CD14-positive monocyte (primary cell): Measurements from ENCODE around the gene NFE2L1. TPM values are rescaled to one million over a fixed set of nuclear protein-coding genes. Genes with fewer than 3 reads are reported as not detected.

Source experiments
- DNase-seq, 3 donors: peaks; one replicate each; pipeline ENCODE4 v3.0.0-alpha.2; 2011 to 2022
- H2AFZ ChIP-seq: 2 replicates; pipeline ENCODE4 v1.6.0; 2012; ENCODE audit warnings: mild to moderate bottlenecking, low read depth, low read length, inconsistent platforms; ENCODE audit not compliant: insufficient read depth, poor library complexity, severe bottlenecking
- H3K27ac ChIP-seq, 2 donors: 1 replicate in 1 of 2; 2 replicates in 1 of 2; pipeline ENCODE4 v1.5.1; 2012 to 2013; ENCODE audit warnings: low read length in 2 of 2, control low read depth in 1 of 2, inconsistent platforms in 1 of 2, low read depth in 1 of 2, mild to moderate bottlenecking in 1 of 2
- H3K27me3 ChIP-seq, 2 donors: one replicate each; pipeline versions ENCODE4 v1.6.0 to v1.6.1; 2011 to 2013; ENCODE audit warnings: low read length in 2 of 2; ENCODE audit not compliant: control insufficient read depth in 2 of 2, insufficient read depth in 2 of 2
- H3K36me3 ChIP-seq, 2 donors: replicated peaks in 1 of 2; 1 replicate in 1 of 2; 2 replicates in 1 of 2; pipeline versions ENCODE4 v1.5.1 to v1.6.1; 2012 to 2013; ENCODE audit warnings: low read length in 2 of 2, control low read depth in 1 of 2, inconsistent platforms in 1 of 2, mild to moderate bottlenecking in 1 of 2; ENCODE audit not compliant: insufficient read depth in 2 of 2, control insufficient read depth in 1 of 2
- H3K4me1 ChIP-seq, 2 donors: 1 replicate in 1 of 2; 2 replicates in 1 of 2; pipeline versions ENCODE4 v1.5.1 to v1.6.1; 2012 to 2013; ENCODE audit warnings: low read length in 2 of 2, control low read depth in 1 of 2, inconsistent platforms in 1 of 2, mild to moderate bottlenecking in 1 of 2, moderate library complexity in 1 of 2; ENCODE audit not compliant: insufficient read depth in 2 of 2, control insufficient read depth in 1 of 2
- H3K4me2 ChIP-seq: replicated peaks from 2 replicates; pipeline ENCODE3; 2012; ENCODE audit warnings: low read length, moderate library complexity, mild to moderate bottlenecking; ENCODE audit not compliant: poor library complexity, severe bottlenecking; ENCODE audit errors: extremely low read depth
- H3K4me3 ChIP-seq, 3 experiments: fragments of 200-600 bp in 1 of 3; sonication (generic) in 1 of 3; replicated peaks in 1 of 3; 1 replicate in 2 of 3; 2 replicates in 1 of 3; pipeline ENCODE4 v1.5.1; 2011 to 2013; ENCODE audit warnings: low read length in 3 of 3, mild to moderate bottlenecking in 3 of 3, control low read depth in 2 of 3, low read depth in 2 of 3, inconsistent platforms in 1 of 3, moderate library complexity in 1 of 3
- H3K79me2 ChIP-seq: 2 replicates; pipeline ENCODE4 v1.6.0; 2012; ENCODE audit warnings: mild to moderate bottlenecking, control low read depth, inconsistent platforms, low read length, moderate library complexity; ENCODE audit not compliant: insufficient read depth
- H3K9ac ChIP-seq: 2 replicates; pipeline ENCODE4 v1.6.0; 2017; ENCODE audit warnings: low read length, mild to moderate bottlenecking; ENCODE audit not compliant: insufficient read depth, poor library complexity, severe bottlenecking
- H3K9me3 ChIP-seq, 2 donors: replicated peaks in 1 of 2; 1 replicate in 1 of 2; 2 replicates in 1 of 2; pipeline versions ENCODE4 v1.5.1 to v1.6.1; 2012 to 2013; ENCODE audit warnings: low read length in 2 of 2, control low read depth in 1 of 2; ENCODE audit not compliant: control insufficient read depth in 1 of 2, insufficient read depth in 1 of 2
- H4K20me1 ChIP-seq: 2 replicates; pipeline ENCODE4 v1.6.0; 2012; ENCODE audit warnings: mild to moderate bottlenecking, low read length, control low read depth, moderate library complexity; ENCODE audit not compliant: insufficient read depth
- H3K27ac Mint-ChIP-seq, 7 donors: one replicate each; pipeline ENCODE4 v1.8.0; 2020; ENCODE audit warnings: mild to moderate bottlenecking in 7 of 7, mixed read lengths in 7 of 7, moderate library complexity in 6 of 7, inconsistent platforms in 2 of 7
- H3K27me3 Mint-ChIP-seq, 3 donors: one replicate each; pipeline ENCODE4 v1.8.0; 2021 to 2022; ENCODE audit warnings: low read depth in 3 of 3, mild to moderate bottlenecking in 3 of 3, mixed read lengths in 3 of 3, moderate library complexity in 3 of 3, inconsistent platforms in 1 of 3
- H3K36me3 Mint-ChIP-seq, 2 donors: one replicate each; pipeline ENCODE4 v1.8.0; 2020; ENCODE audit warnings: mixed read lengths in 2 of 2, inconsistent platforms in 1 of 2, mild to moderate bottlenecking in 1 of 2
- H3K4me1 Mint-ChIP-seq: one replicate; pipeline ENCODE4 v1.8.0; 2020; ENCODE audit warnings: mild to moderate bottlenecking, mixed read lengths
- H3K4me3 Mint-ChIP-seq, 2 donors: one replicate each; pipeline ENCODE4 v1.8.0; 2020; ENCODE audit warnings: mild to moderate bottlenecking in 2 of 2, mixed read lengths in 2 of 2, moderate library complexity in 1 of 2
- H3K9me3 Mint-ChIP-seq, 7 donors: one replicate each; pipeline ENCODE4 v1.8.0; 2020 to 2022; ENCODE audit warnings: mixed read lengths in 7 of 7, mild to moderate bottlenecking in 6 of 7, moderate library complexity in 6 of 7, inconsistent platforms in 2 of 7
- WGBS: methylation state at CpG from one replicate; pipeline ENCODE4 v1.1.5; 2013; ENCODE audit warnings: missing lambda C conversion rate; ENCODE audit not compliant: insufficient coverage; 5-methylcytosine and 5-hydroxymethylcytosine counted together
- intact Hi-C, 2 donors: fragments of 100-400 bp; cut with micrococcal nuclease; formaldehyde crosslinking; loops; one replicate each; pipeline versions ENCODE4 v1.15.0 to v1.15.1; 2023
- polyA plus RNA-seq, 3 donors: library from polyadenylated mRNA; depleted of rRNA in 1 of 3; unstranded in 2 of 3; stranded (reverse) in 1 of 3; fragments of 300-500 nt in 2 of 3; fragments of >200 nt in 1 of 3; fragmentation: Illumina TruSeq in 2 of 3; gene quantifications; 1 replicate in 2 of 3; 2 replicates in 1 of 3; pipeline ENCODE4 v1.2.3, GENCODE V29; 2012 to 2021
- TF ChIP-seq, protein P1 (sequence below): fragments of 200-600 bp; IDR thresholded peaks from one replicate; pipeline ENCODE4 v1.8.0; 2022; ENCODE audit warnings: antibody characterized with exemption, mild to moderate bottlenecking

NFE2L1 gene
- polyA plus RNA-seq, 3 donors: 2.8 to 27.0 (median 7.1) TPM

DNA sequence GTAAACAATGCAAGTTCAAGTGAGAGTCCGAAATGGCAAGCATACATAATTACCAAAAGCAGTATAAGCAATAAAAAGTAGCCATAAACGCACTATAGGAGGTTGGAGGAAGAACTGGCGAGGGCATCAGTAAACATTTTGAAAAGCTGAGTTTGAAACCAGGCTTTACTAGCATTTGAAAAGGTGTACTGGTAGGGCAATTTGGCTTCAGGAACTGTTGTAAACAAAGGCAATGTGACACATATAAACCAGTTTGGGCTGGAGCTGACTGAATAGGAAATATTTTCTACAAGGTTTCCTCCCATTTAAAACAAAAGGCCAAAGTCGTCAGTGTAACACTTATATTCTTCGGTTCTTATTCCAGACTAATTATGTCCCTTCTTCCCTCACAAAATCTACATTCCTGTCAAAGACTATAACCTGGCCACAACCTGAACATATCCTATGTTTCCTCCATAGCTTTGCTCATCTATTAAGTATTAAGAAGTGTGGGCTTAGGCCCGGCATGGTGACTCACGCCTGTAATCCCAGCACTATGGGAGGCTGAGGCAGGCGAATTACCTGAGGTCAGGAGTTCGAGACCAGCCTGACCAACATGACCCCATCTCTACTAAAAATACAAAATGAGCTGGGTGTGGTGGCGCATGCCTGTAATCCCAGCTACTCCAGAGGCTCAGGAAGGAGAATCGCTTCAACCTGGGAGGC is 45.3 kb downstream of the NFE2L1 start:
- Mint-ChIP-seq H3K27me3 (peaks cover 0 to 3% (median 0%) of the 10 kb centered on the region in 3 donors), H3K4me3 (no peak overlapping the region), H3K4me1 (peaks cover 10% of the 10 kb centered on the region), H3K36me3 (peaks cover 18 to 49% of the 10 kb centered on the region in 2 donors), H3K27ac (no peak overlapping the region), H3K9me3 (peaks cover 0 to 1% (median 0%) of the 10 kb centered on the region in 7 donors)
- Histone ChIP-seq H3K79me2 (peaks cover 77% of the 10 kb centered on the region), H3K36me3 (peaks cover 2 to 24% of the 10 kb centered on the region in 2 donors), H4K20me1 (peaks cover 37% of the 10 kb centered on the region), H3K9me3 (no peaks in the 10 kb centered on the region), H3K27me3 (no peaks in the 10 kb centered on the region), H3K4me3 (no peak overlapping the region), H3K9ac (no peak overlapping the region), H3K4me2 (no peak overlapping the region), H3K4me1 (no peaks in the 10 kb centered on the region), H2AFZ (no peak overlapping the region), H3K27ac (no peak overlapping the region)
- DNase-seq: no peak
- TF ChIP-seq, protein P1, sequence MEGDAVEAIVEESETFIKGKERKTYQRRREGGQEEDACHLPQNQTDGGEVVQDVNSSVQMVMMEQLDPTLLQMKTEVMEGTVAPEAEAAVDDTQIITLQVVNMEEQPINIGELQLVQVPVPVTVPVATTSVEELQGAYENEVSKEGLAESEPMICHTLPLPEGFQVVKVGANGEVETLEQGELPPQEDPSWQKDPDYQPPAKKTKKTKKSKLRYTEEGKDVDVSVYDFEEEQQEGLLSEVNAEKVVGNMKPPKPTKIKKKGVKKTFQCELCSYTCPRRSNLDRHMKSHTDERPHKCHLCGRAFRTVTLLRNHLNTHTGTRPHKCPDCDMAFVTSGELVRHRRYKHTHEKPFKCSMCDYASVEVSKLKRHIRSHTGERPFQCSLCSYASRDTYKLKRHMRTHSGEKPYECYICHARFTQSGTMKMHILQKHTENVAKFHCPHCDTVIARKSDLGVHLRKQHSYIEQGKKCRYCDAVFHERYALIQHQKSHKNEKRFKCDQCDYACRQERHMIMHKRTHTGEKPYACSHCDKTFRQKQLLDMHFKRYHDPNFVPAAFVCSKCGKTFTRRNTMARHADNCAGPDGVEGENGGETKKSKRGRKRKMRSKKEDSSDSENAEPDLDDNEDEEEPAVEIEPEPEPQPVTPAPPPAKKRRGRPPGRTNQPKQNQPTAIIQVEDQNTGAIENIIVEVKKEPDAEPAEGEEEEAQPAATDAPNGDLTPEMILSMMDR: no peak
- WGBS: 100% methylated on average over 1 of the region's 11 CpGs
- intact Hi-C loops: no loop called here

DNA sequence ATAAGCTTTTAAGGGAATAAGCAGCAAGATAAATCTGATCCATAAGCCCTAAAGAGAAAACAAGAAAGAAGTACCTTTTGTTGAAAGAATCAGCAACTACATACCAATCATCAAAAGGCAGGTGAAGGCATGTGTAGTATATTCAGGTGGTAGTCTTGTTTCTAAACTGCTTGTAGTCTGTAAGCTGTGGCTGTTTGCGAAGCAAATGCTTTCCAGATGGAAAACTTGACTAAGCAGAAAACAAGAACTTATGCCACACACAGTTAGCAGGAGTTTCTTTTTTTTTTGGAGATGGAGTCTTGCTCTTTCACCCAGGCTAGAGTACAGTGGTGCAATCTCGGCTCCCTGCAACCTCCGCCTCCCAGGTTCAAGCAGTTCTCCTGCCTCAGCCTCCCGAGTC is 47.5 kb downstream of the NFE2L1 start:
- Mint-ChIP-seq H3K4me1 (peaks cover 16% of the 10 kb centered on the region), H3K27ac (no peak overlapping the region), H3K27me3 (peaks cover 0 to 3% (median 0%) of the 10 kb centered on the region in 3 donors), H3K4me3 (no peak overlapping the region), H3K9me3 (peaks cover 0 to 1% (median 0%) of the 10 kb centered on the region in 7 donors), H3K36me3 (peaks cover 14 to 45% of the 10 kb centered on the region in 2 donors)
- H3K79me2 ChIP-seq: peaks cover 84% of the 10 kb centered on the region
- no peak for DNase-seq
- H3K36me3 ChIP-seq: peaks cover 2 to 24% of the 10 kb centered on the region in 2 donors
- peaks cover 39% of the 10 kb centered on the region for H4K20me1 ChIP-seq
- TF ChIP-seq, protein P1: no peak
- peaks cover 6 to 9% of the 10 kb centered on the region in 2 donors for H3K4me1 ChIP-seq
- no peaks in the 10 kb centered on the region for H3K9me3 ChIP-seq
- no peaks in the 10 kb centered on the region for H3K27me3 ChIP-seq
- intact Hi-C loops: no loop called here
- WGBS: no CpG with 5 or more reads among the region's 4 CpGs
- no peak overlapping the region for H2AFZ ChIP-seq
- H3K4me3 ChIP-seq: no peak overlapping the region
- H3K9ac ChIP-seq: no peak overlapping the region
- no peak overlapping the region for H3K4me2 ChIP-seq
- H3K27ac ChIP-seq: no peak overlapping the region
